HUES64 (cell line): ENCODE measurements around the gene PRR16.

ENCODE experiments used
- H3K27ac ChIP-seq: 2 replicates; pipeline ENCODE4 v1.7.0; 2013; ENCODE audit warnings: low read depth, low read length, inconsistent platforms
- H3K27me3 ChIP-seq: 2 replicates; pipeline ENCODE4 v1.6.1; 2013; ENCODE audit warnings: mild to moderate bottlenecking, low read length; ENCODE audit not compliant: insufficient read depth
- H3K36me3 ChIP-seq: 2 replicates; pipeline ENCODE4 v1.6.1; 2013; ENCODE audit warnings: mild to moderate bottlenecking, low read length; ENCODE audit not compliant: insufficient read depth
- H3K4me1 ChIP-seq: 2 replicates; pipeline ENCODE4 v1.6.1; 2013; ENCODE audit warnings: mild to moderate bottlenecking, low read length, moderate library complexity; ENCODE audit not compliant: insufficient read depth
- H3K4me3 ChIP-seq: 2 replicates; pipeline ENCODE4 v1.5.1; 2013; ENCODE audit warnings: mild to moderate bottlenecking, low read length, moderate library complexity
- H3K9ac ChIP-seq: 2 replicates; pipeline ENCODE4 v1.6.1; 2013; ENCODE audit warnings: mild to moderate bottlenecking, low read depth, low read length
- H3K9me3 ChIP-seq: 2 replicates; pipeline ENCODE4 v1.6.1; 2013; ENCODE audit warnings: low read depth, low read length; ENCODE audit not compliant: insufficient read depth
- WGBS: fragments of 150-250, 120-280 bp; methylation state at CpG from one replicate; pipeline ENCODE4 v1.1.7; 2013; ENCODE audit warnings: missing lambda C conversion rate; 5-methylcytosine and 5-hydroxymethylcytosine counted together

Gene PRR16

GRCh38 chr5:120644516-120644915 lies 180.4 kb downstream of the PRR16 start:
- H3K36me3 ChIP-seq = no peaks in the 10 kb centered on the region
- no peak overlapping the region for H3K4me3 ChIP-seq
- H3K27me3 ChIP-seq = no peaks in the 10 kb centered on the region
- H3K27ac ChIP-seq = no peak overlapping the region
- H3K9me3 ChIP-seq = no peaks in the 10 kb centered on the region
- no peak overlapping the region for H3K9ac ChIP-seq
- H3K4me1 ChIP-seq = no peaks in the 10 kb centered on the region

GRCh38 chr5:120655828-120656435 lies 191.8 kb downstream of the PRR16 start:
- no peaks in the 10 kb centered on the region for H3K27me3 ChIP-seq
- no peak overlapping the region for H3K27ac ChIP-seq
- peaks cover 19% of the 10 kb centered on the region; the same call in 1 of the 2 replicates for H3K4me1 ChIP-seq
- H3K9ac ChIP-seq = no peak overlapping the region
- H3K9me3 ChIP-seq = no peaks in the 10 kb centered on the region
- WGBS = 55% methylated on average over 4 of the region's 5 CpGs
- no peak overlapping the region for H3K4me3 ChIP-seq
- no peaks in the 10 kb centered on the region for H3K36me3 ChIP-seq

GRCh38 chr5:120657104-120657503 lies 193.0 kb downstream of the PRR16 start:
- WGBS = 75% methylated on average over 1 of the region's 1 CpG
- Histone ChIP-seq H3K9ac (no peak overlapping the region), H3K27ac (no peak overlapping the region), H3K36me3 (no peaks in the 10 kb centered on the region), H3K4me3 (no peak overlapping the region), H3K27me3 (no peaks in the 10 kb centered on the region), H3K4me1 (peaks cover 19% of the 10 kb centered on the region; the same call in 1 of the 2 replicates), H3K9me3 (no peaks in the 10 kb centered on the region)

GRCh38 chr5:120677481-120677880 lies 213.4 kb downstream of the PRR16 start:
- Histone ChIP-seq H3K9me3 (no peaks in the 10 kb centered on the region), H3K4me3 (no peak overlapping the region), H3K9ac (no peak overlapping the region), H3K4me1 (0 out of 2 replicates have a peak, but pooled peaks cover 4% of the 10 kb centered on the region), H3K36me3 (no peaks in the 10 kb centered on the region), H3K27me3 (no peaks in the 10 kb centered on the region), H3K27ac (no peak overlapping the region)

- H3K27ac ChIP-seq = no peak overlapping the region
- H3K36me3 ChIP-seq = no peaks in the 10 kb centered on the region
- 100% methylated on average over 1 of the region's 1 CpG for WGBS
These were observed 214.2 kb downstream of the PRR16 start for GRCh38 chr5:120678279-120678678.

GRCh38 chr5:120682851-120683250 lies 218.8 kb downstream of the PRR16 start:
- Histone ChIP-seq H3K4me3 (no peak overlapping the region), H3K27ac (no peak overlapping the region), H3K27me3 (no peaks in the 10 kb centered on the region), H3K9me3 (no peaks in the 10 kb centered on the region), H3K4me1 (peaks cover 11% of the 10 kb centered on the region), H3K9ac (no peak overlapping the region), H3K36me3 (no peaks in the 10 kb centered on the region)
- 85% methylated on average over 2 of the region's 2 CpGs for WGBS

More at GRCh38 chr5:120678279-120678678, 214.2 kb downstream of the PRR16 start:
- Histone ChIP-seq H3K9me3 (no peaks in the 10 kb centered on the region), H3K9ac (no peak overlapping the region), H3K27me3 (no peaks in the 10 kb centered on the region), H3K4me1 (0 out of 2 replicates have a peak, but pooled peaks cover 8% of the 10 kb centered on the region), H3K4me3 (no peak overlapping the region)

GRCh38 chr5:120683580-120683979 lies 219.5 kb downstream of the PRR16 start:
- Histone ChIP-seq H3K9ac (no peak overlapping the region), H3K27ac (no peak overlapping the region), H3K4me1 (peaks cover 11% of the 10 kb centered on the region), H3K9me3 (no peaks in the 10 kb centered on the region), H3K27me3 (no peaks in the 10 kb centered on the region), H3K36me3 (no peaks in the 10 kb centered on the region), H3K4me3 (no peak overlapping the region)

GRCh38 chr5:120684213-120684612 lies 220.1 kb downstream of the PRR16 start:
- Histone ChIP-seq H3K27me3 (no peaks in the 10 kb centered on the region), H3K4me3 (no peak overlapping the region), H3K27ac (no peak overlapping the region), H3K4me1 (peaks cover 11% of the 10 kb centered on the region), H3K9me3 (no peaks in the 10 kb centered on the region), H3K9ac (no peak overlapping the region), H3K36me3 (no peaks in the 10 kb centered on the region)
- WGBS = 98% methylated on average over 2 of the region's 2 CpGs

- Histone ChIP-seq H3K4me1 (peaks cover 11% of the 10 kb centered on the region), H3K9ac (no peak overlapping the region), H3K9me3 (no peaks in the 10 kb centered on the region), H3K4me3 (no peak overlapping the region), H3K27ac (no peak overlapping the region), H3K27me3 (no peaks in the 10 kb centered on the region), H3K36me3 (no peaks in the 10 kb centered on the region)
- 55% methylated on average over 1 of the region's 2 CpGs for WGBS
These were observed 220.8 kb downstream of the PRR16 start for GRCh38 chr5:120684749-120685415.

GRCh38 chr5:120690621-120691407 lies 226.7 kb downstream of the PRR16 start:
- WGBS = 69% methylated on average over 7 of the region's 9 CpGs

GRCh38 chr5:120692325-120692724 lies 228.2 kb downstream of the PRR16 start:
- no peak overlapping the region for H3K9ac ChIP-seq
- H3K4me3 ChIP-seq = no peak overlapping the region
- peaks cover 26% of the 10 kb centered on the region for H3K4me1 ChIP-seq
- 99% methylated on average over 2 of the region's 2 CpGs for WGBS
- peaks cover 9% of the 10 kb centered on the region for H3K36me3 ChIP-seq
- H3K9me3 ChIP-seq = no peaks in the 10 kb centered on the region
- H3K27me3 ChIP-seq = no peaks in the 10 kb centered on the region
- no peak overlapping the region for H3K27ac ChIP-seq

More at GRCh38 chr5:120690621-120691407, 226.7 kb downstream of the PRR16 start:
- Histone ChIP-seq H3K36me3 (no peaks in the 10 kb centered on the region), H3K9ac (no peak overlapping the region), H3K9me3 (no peaks in the 10 kb centered on the region), H3K27ac (no peak overlapping the region), H3K4me1 (peaks cover 15% of the 10 kb centered on the region; the same call in 1 of the 2 replicates), H3K27me3 (no peaks in the 10 kb centered on the region), H3K4me3 (no peak overlapping the region)
